ENCODE data around the gene CREBL2.

DNA sequence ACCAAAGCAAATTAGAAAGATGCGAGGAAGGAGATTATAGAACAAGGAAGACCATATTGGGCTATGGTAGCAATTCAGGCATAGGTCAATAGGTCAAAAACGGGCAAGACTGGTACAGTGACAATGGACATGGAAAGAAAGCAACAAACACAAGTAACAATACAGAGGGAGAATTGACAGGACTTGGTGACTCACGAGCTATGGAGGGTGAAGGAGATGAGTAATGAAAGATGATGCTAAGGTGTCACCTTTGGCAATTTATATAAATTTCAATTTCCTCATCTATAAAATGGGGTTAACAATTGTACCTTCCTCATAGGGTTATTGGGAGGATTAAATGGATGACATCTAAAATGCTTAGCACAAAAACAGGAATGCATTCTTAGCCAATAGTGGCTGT, 33.9 kb upstream of the CREBL2 start:
- TF ChIP-seq ZNF121 (CRISPR knock-in tag; IDR thresholded peaks at IDR 0.05) (no peak), MAX (CRISPR knock-in tag; IDR thresholded peaks at IDR 0.05) (no peak), EMX1 (CRISPR knock-in tag; IDR thresholded peaks at IDR 0.05) (no peak), ETV6 (CRISPR knock-in tag; IDR thresholded peaks at IDR 0.05) (no peak), ELF4 (CRISPR knock-in tag; IDR thresholded peaks at IDR 0.05; ENCODE audit: low read depth) (no peak)
- TF ChIP-seq, protein P1, sequence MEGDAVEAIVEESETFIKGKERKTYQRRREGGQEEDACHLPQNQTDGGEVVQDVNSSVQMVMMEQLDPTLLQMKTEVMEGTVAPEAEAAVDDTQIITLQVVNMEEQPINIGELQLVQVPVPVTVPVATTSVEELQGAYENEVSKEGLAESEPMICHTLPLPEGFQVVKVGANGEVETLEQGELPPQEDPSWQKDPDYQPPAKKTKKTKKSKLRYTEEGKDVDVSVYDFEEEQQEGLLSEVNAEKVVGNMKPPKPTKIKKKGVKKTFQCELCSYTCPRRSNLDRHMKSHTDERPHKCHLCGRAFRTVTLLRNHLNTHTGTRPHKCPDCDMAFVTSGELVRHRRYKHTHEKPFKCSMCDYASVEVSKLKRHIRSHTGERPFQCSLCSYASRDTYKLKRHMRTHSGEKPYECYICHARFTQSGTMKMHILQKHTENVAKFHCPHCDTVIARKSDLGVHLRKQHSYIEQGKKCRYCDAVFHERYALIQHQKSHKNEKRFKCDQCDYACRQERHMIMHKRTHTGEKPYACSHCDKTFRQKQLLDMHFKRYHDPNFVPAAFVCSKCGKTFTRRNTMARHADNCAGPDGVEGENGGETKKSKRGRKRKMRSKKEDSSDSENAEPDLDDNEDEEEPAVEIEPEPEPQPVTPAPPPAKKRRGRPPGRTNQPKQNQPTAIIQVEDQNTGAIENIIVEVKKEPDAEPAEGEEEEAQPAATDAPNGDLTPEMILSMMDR (IDR thresholded peaks at IDR 0.05), result no peak
